Astrocyte (in vitro differentiated cells and primary cell): ENCODE measurements around the gene TXNDC12.

Experiments used
- EZH2 ChIP-seq: IDR thresholded peaks from 2 replicates; pipeline ENCODE4 v1.6.1; 2012; ENCODE audit warnings: mild to moderate bottlenecking, low read length, inconsistent platforms; ENCODE audit not compliant: insufficient read depth
- TF ChIP-seq, protein P1 (sequence below): IDR thresholded peaks from 2 replicates; pipeline ENCODE4 v1.5.1; 2011; ENCODE audit warnings: low read depth, mild to moderate bottlenecking, inconsistent platforms, low read length, moderate library complexity; ENCODE audit not compliant: insufficient read depth

DNA sequence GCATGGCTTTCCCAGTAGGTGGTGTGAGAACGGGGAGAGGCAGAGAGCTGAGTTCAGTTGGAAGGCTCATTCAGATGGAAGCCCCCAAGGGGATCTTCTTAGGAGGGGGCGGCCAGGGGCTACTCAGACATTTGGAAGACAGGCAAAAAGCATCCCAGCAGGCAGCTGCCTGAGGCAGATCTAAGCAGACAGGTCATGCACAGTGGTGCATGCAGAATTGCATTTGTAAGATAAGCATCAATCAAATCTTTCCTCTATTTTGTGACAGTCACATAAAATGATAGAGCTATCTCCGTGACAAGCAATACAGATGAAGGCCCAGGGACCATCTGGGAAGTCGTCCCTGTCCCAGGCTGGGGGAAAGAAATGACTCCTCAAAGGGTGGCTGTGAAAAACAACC, 68.3 kb downstream of the TXNDC12 start:
- TF ChIP-seq EZH2: no peak
- TF ChIP-seq, protein P1, sequence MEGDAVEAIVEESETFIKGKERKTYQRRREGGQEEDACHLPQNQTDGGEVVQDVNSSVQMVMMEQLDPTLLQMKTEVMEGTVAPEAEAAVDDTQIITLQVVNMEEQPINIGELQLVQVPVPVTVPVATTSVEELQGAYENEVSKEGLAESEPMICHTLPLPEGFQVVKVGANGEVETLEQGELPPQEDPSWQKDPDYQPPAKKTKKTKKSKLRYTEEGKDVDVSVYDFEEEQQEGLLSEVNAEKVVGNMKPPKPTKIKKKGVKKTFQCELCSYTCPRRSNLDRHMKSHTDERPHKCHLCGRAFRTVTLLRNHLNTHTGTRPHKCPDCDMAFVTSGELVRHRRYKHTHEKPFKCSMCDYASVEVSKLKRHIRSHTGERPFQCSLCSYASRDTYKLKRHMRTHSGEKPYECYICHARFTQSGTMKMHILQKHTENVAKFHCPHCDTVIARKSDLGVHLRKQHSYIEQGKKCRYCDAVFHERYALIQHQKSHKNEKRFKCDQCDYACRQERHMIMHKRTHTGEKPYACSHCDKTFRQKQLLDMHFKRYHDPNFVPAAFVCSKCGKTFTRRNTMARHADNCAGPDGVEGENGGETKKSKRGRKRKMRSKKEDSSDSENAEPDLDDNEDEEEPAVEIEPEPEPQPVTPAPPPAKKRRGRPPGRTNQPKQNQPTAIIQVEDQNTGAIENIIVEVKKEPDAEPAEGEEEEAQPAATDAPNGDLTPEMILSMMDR: no peak
